ENCODE data around the gene KYAT1. TPM values are rescaled to one million over a fixed set of nuclear protein-coding genes. Genes with fewer than 3 reads are reported as not detected.

Gene KYAT1
- total and polyA plus RNA-seq, 2 of the 8 experiments (the other 6 are each of a cell fraction or from before 2014, with no cell fraction given), result 30.4 to 42.2 TPM

GRCh38 chr9:128927731-128928411 is 46.1 kb upstream of the KYAT1 start (continued):
- peak; percentile 87 to 95 (median 90) for TF ChIP-seq CTCF (IDR thresholded peaks at IDR 0.05; ENCODE audit: control extremely low read depth in 1 of 3, insufficient read depth in 1 of 3, low read depth in 1 of 3, low read length in 3 of 3)
- peak; percentile 94 to 95 for TF ChIP-seq RAD21 (IDR thresholded peaks at IDR 0.05 in 1 of 2, conservative IDR thresholded peaks at IDR 0.05 in 1 of 2; ENCODE audit: low read depth in 2 of 2, low read length in 2 of 2)

Measured in H1 (cell line).